WERI-Rb-1 (cell line): ENCODE measurements around the gene ARMC9.

Experiments
- DNase-seq: peaks from one replicate; pipeline ENCODE4 v3.0.0-alpha.2; 2020
- H3K27ac ChIP-seq: fragments of 250-450 bp; sonication (Bioruptor Pico); 2 replicates; pipeline ENCODE4 v1.5.1; 2020; ENCODE audit warnings: mild to moderate bottlenecking, moderate library complexity
- H3K27me3 ChIP-seq: fragments of 250-450 bp; sonication (Bioruptor Pico); 2 replicates; pipeline ENCODE4 v1.5.1; 2021; ENCODE audit warnings: mild to moderate bottlenecking, low read depth, moderate library complexity; ENCODE audit not compliant: insufficient read depth, severe bottlenecking
- H3K36me3 ChIP-seq: fragments of 250-450 bp; sonication (Bioruptor Pico); 2 replicates; pipeline ENCODE4 v1.5.1; 2020; ENCODE audit warnings: mild to moderate bottlenecking, moderate library complexity
- H3K4me3 ChIP-seq: 2 replicates; pipeline ENCODE4 v1.5.1; 2011; ENCODE audit warnings: low read depth, mild to moderate bottlenecking, control low read depth, low read length
- H3K9me3 ChIP-seq: fragments of 250-450 bp; sonication (Bioruptor Pico); 2 replicates; pipeline ENCODE4 v1.5.1; 2021; ENCODE audit warnings: mild to moderate bottlenecking, moderate library complexity; ENCODE audit not compliant: severe bottlenecking
- CTCF ChIP-seq: IDR thresholded peaks from 2 replicates; pipeline ENCODE4 v1.5.1; 2011; ENCODE audit warnings: low read depth, mild to moderate bottlenecking, control low read depth, inconsistent platforms, low read length

The ARMC9 gene

GRCh38 chr2:231397011-231397927 lies 198.8 kb downstream of the ARMC9 start:
- H3K36me3 ChIP-seq = no peaks in the 10 kb centered on the region
- DNase-seq = no peak
- no peak overlapping the region for H3K4me3 ChIP-seq
- no peaks in the 10 kb centered on the region for H3K27me3 ChIP-seq
- no peak overlapping the region for H3K27ac ChIP-seq
- TF ChIP-seq CTCF = no peak
- no peaks in the 10 kb centered on the region for H3K9me3 ChIP-seq

GRCh38 chr2:231397928-231398294 lies 199.5 kb downstream of the ARMC9 start:
- no peak overlapping the region for H3K4me3 ChIP-seq
- TF ChIP-seq CTCF = no peak
- DNase-seq = no peak
- no peaks in the 10 kb centered on the region for H3K9me3 ChIP-seq
- H3K27ac ChIP-seq = no peak overlapping the region
- no peaks in the 10 kb centered on the region for H3K36me3 ChIP-seq
- H3K27me3 ChIP-seq = no peaks in the 10 kb centered on the region

GRCh38 chr2:231398585-231398984 lies 200.2 kb downstream of the ARMC9 start:
- Histone ChIP-seq H3K27me3 (no peaks in the 10 kb centered on the region), H3K4me3 (no peak overlapping the region), H3K36me3 (no peaks in the 10 kb centered on the region)

GRCh38 chr2:231399046-231399852 lies 200.8 kb downstream of the ARMC9 start:
- DNase-seq = no peak

More at GRCh38 chr2:231398585-231398984, 200.2 kb downstream of the ARMC9 start:
- Histone ChIP-seq H3K27ac (no peak overlapping the region; the same call in 1 of the 2 replicates), H3K9me3 (no peaks in the 10 kb centered on the region)
- DNase-seq = no peak
- no peak for TF ChIP-seq CTCF

More at GRCh38 chr2:231399046-231399852, 200.8 kb downstream of the ARMC9 start:
- H3K36me3 ChIP-seq = no peaks in the 10 kb centered on the region
- H3K27ac ChIP-seq = peak overlapping the region; percentile 82
- no peak overlapping the region for H3K4me3 ChIP-seq
- no peak for TF ChIP-seq CTCF
- H3K27me3 ChIP-seq = no peaks in the 10 kb centered on the region
- H3K9me3 ChIP-seq = no peaks in the 10 kb centered on the region
